Neural cell (in vitro differentiated cells): ENCODE data around the gene METTL1. TPM values are rescaled to one million over a fixed set of nuclear protein-coding genes. Genes with fewer than 3 reads are reported as not detected.

Experiments
- H2AFZ ChIP-seq: fragments of 200-600, 300-800 bp; sonication (generic), shearing (Covaris generic); 2 replicates; pipeline ENCODE4 v1.6.0; 2014; ENCODE audit warnings: low read depth, mild to moderate bottlenecking, antibody characterized with exemption, low read length, moderate library complexity
- H3F3A ChIP-seq: fragments of 200-600 bp; shearing (Covaris generic); 2 replicates; pipeline ENCODE4 v1.6.1; 2016; ENCODE audit warnings: mild to moderate bottlenecking, moderate library complexity, mixed read lengths, antibody characterized with exemption, low read length; ENCODE audit not compliant: insufficient read depth, poor library complexity, severe bottlenecking
- H3K27ac ChIP-seq: fragments of 200-600, 300-800 bp; sonication (generic), shearing (Covaris generic); 2 replicates; pipeline ENCODE4 v1.5.1; 2014; ENCODE audit warnings: mild to moderate bottlenecking, low read length, moderate library complexity
- H3K27me3 ChIP-seq: fragments of 300-800, 200-600 bp; sonication (generic), shearing (Covaris generic); 2 replicates; pipeline ENCODE4 v1.6.0; 2014; ENCODE audit warnings: mild to moderate bottlenecking, low read depth, low read length, moderate library complexity; ENCODE audit not compliant: insufficient read depth
- H3K36me3 ChIP-seq: fragments of 300-800, 200-600 bp; sonication (generic), shearing (Covaris generic); 2 replicates; pipeline ENCODE4 v1.5.1; 2014; ENCODE audit warnings: mild to moderate bottlenecking, antibody characterized with exemption, low read length, moderate library complexity; ENCODE audit not compliant: insufficient read depth
- H3K4me2 ChIP-seq: fragments of 300-800, 200-600 bp; sonication (generic), shearing (Covaris generic); 2 replicates; pipeline ENCODE4 v1.6.0; 2014; ENCODE audit warnings: mild to moderate bottlenecking, low read length
- H3K4me3 ChIP-seq: fragments of 300-800, 200-600 bp; sonication (generic), shearing (Covaris generic); 2 replicates; pipeline ENCODE4 v1.5.1; 2014; ENCODE audit warnings: mild to moderate bottlenecking, low read length, moderate library complexity
- H3K79me2 ChIP-seq: fragments of 200-600 bp; shearing (Covaris generic); replicated peaks from 2 replicates; pipeline ENCODE4 v1.6.0; 2014; ENCODE audit warnings: mild to moderate bottlenecking, low read length, moderate library complexity; ENCODE audit not compliant: insufficient read depth
- H3K9ac ChIP-seq: fragments of 300-800, 200-600 bp; sonication (generic), shearing (Covaris generic); 2 replicates; pipeline ENCODE4 v1.6.1; 2016; ENCODE audit warnings: mild to moderate bottlenecking, low read length, mixed read lengths
- H3K9me2 ChIP-seq: fragments of 200-600 bp; shearing (Covaris generic); 2 replicates; pipeline ENCODE4 v1.6.1; 2016; ENCODE audit warnings: mild to moderate bottlenecking, low read length, mixed read lengths; ENCODE audit not compliant: insufficient read depth
- H3K9me3 ChIP-seq: fragments of 200-600, 300-800 bp; sonication (generic), shearing (Covaris generic); 2 replicates; pipeline ENCODE4 v1.6.1; 2016; ENCODE audit warnings: mild to moderate bottlenecking, mixed run types, low read length, moderate library complexity, mixed read lengths
- H4K20me1 ChIP-seq: fragments of 200-600 bp; shearing (Covaris generic); 2 replicates; pipeline ENCODE4 v1.6.1; 2016; ENCODE audit warnings: mild to moderate bottlenecking, mixed run types; ENCODE audit not compliant: insufficient read depth
- EP300 ChIP-seq: fragments of 450-650 bp; conservative IDR thresholded peaks from 2 replicates; pipeline ENCODE4 v1.6.1; 2014; ENCODE audit warnings: antibody characterized with exemption, mild to moderate bottlenecking, moderate library complexity; ENCODE audit not compliant: poor library complexity, severe bottlenecking
- EZH2 ChIP-seq: fragments of 200-600, 300-800 bp; shearing (Covaris generic), sonication (generic); IDR thresholded peaks from 2 replicates; pipeline ENCODE4 v1.6.1; 2014; ENCODE audit warnings: antibody characterized with exemption, low read length, borderline replicate concordance, mild to moderate bottlenecking; ENCODE audit not compliant: insufficient read depth, poor library complexity, severe bottlenecking
- MXI1 ChIP-seq: fragments of 450-650 bp; conservative IDR thresholded peaks from 2 replicates; pipeline ENCODE4 v1.6.1; 2014; ENCODE audit warnings: antibody characterized with exemption, mild to moderate bottlenecking; ENCODE audit not compliant: poor library complexity, severe bottlenecking
- POLR2AphosphoS5 ChIP-seq: IDR thresholded peaks from 2 replicates; pipeline ENCODE4 v1.6.1; 2012
- RAD21 ChIP-seq: fragments of 450-650 bp; conservative IDR thresholded peaks from 2 replicates; pipeline ENCODE4 v1.6.1; 2014; ENCODE audit warnings: antibody characterized with exemption, mild to moderate bottlenecking, moderate library complexity
- SMC3 ChIP-seq: fragments of 450-650 bp; conservative IDR thresholded peaks from 2 replicates; pipeline ENCODE4 v1.6.1; 2014; ENCODE audit warnings: antibody characterized with exemption, mild to moderate bottlenecking, moderate library complexity; ENCODE audit not compliant: poor library complexity
- TAF1 ChIP-seq: IDR thresholded peaks from 2 replicates; pipeline ENCODE4 v1.6.1; 2012; ENCODE audit warnings: low read depth
- polyA plus RNA-seq: library from polyadenylated mRNA; depleted of rRNA; stranded (reverse); fragments of >200 nt; gene quantifications from 2 replicates; pipeline ENCODE4 v1.2.3, GENCODE V29; 2014
- TF ChIP-seq, protein P1 (sequence below): fragments of 450-650 bp; IDR thresholded peaks from 2 replicates; pipeline ENCODE4 v1.5.1; 2014; ENCODE audit warnings: antibody characterized with exemption, mild to moderate bottlenecking, moderate library complexity; ENCODE audit not compliant: poor library complexity, severe bottlenecking
- TF ChIP-seq, protein P2 (sequence below): IDR thresholded peaks from 2 replicates; pipeline ENCODE4 v1.6.1; 2012; ENCODE audit warnings: borderline replicate concordance

Gene METTL1
- polyA plus RNA-seq, 1 donor from 2014 or later: 1.9 TPM

DNA sequence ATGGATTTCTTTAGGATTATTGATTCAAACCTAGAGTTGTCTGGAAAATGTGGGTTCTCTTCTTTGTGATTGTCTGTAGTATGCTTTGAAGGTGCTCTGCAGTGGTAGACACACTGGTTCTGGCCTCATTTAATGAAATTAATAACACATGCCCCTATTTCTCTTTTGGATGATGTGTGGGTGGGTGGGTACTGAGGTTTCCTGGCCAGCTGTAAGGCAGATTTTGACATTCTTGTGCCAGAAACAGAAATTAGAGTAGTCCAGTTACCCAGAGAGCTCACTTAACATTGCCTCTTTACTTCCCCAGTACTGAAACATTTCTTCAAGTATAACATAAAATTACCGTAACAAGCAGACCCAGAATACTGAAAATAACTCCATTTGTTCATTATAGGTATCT lies 25.1 kb upstream of the METTL1 start:
- Histone ChIP-seq H4K20me1 (no peaks in the 10 kb centered on the region), H3F3A (no peaks in the 10 kb centered on the region), H3K9ac (no peak overlapping the region), H3K27ac (no peak overlapping the region), H3K79me2 (no peaks in the 10 kb centered on the region), H2AFZ (no peak overlapping the region), H3K9me3 (no peaks in the 10 kb centered on the region), H3K4me3 (no peak overlapping the region), H3K27me3 (no peaks in the 10 kb centered on the region), H3K4me2 (no peak overlapping the region), H3K9me2 (no peaks in the 10 kb centered on the region), H3K36me3 (no peaks in the 10 kb centered on the region)
- TF ChIP-seq POLR2AphosphoS5 (no peak), MXI1 (no peak), EZH2 (no peak), RAD21 (no peak), TAF1 (no peak), EP300 (no peak), SMC3 (no peak)
- TF ChIP-seq, protein P1, sequence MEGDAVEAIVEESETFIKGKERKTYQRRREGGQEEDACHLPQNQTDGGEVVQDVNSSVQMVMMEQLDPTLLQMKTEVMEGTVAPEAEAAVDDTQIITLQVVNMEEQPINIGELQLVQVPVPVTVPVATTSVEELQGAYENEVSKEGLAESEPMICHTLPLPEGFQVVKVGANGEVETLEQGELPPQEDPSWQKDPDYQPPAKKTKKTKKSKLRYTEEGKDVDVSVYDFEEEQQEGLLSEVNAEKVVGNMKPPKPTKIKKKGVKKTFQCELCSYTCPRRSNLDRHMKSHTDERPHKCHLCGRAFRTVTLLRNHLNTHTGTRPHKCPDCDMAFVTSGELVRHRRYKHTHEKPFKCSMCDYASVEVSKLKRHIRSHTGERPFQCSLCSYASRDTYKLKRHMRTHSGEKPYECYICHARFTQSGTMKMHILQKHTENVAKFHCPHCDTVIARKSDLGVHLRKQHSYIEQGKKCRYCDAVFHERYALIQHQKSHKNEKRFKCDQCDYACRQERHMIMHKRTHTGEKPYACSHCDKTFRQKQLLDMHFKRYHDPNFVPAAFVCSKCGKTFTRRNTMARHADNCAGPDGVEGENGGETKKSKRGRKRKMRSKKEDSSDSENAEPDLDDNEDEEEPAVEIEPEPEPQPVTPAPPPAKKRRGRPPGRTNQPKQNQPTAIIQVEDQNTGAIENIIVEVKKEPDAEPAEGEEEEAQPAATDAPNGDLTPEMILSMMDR: no peak
- TF ChIP-seq, protein P2, sequence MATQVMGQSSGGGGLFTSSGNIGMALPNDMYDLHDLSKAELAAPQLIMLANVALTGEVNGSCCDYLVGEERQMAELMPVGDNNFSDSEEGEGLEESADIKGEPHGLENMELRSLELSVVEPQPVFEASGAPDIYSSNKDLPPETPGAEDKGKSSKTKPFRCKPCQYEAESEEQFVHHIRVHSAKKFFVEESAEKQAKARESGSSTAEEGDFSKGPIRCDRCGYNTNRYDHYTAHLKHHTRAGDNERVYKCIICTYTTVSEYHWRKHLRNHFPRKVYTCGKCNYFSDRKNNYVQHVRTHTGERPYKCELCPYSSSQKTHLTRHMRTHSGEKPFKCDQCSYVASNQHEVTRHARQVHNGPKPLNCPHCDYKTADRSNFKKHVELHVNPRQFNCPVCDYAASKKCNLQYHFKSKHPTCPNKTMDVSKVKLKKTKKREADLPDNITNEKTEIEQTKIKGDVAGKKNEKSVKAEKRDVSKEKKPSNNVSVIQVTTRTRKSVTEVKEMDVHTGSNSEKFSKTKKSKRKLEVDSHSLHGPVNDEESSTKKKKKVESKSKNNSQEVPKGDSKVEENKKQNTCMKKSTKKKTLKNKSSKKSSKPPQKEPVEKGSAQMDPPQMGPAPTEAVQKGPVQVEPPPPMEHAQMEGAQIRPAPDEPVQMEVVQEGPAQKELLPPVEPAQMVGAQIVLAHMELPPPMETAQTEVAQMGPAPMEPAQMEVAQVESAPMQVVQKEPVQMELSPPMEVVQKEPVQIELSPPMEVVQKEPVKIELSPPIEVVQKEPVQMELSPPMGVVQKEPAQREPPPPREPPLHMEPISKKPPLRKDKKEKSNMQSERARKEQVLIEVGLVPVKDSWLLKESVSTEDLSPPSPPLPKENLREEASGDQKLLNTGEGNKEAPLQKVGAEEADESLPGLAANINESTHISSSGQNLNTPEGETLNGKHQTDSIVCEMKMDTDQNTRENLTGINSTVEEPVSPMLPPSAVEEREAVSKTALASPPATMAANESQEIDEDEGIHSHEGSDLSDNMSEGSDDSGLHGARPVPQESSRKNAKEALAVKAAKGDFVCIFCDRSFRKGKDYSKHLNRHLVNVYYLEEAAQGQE: no peak

DNA sequence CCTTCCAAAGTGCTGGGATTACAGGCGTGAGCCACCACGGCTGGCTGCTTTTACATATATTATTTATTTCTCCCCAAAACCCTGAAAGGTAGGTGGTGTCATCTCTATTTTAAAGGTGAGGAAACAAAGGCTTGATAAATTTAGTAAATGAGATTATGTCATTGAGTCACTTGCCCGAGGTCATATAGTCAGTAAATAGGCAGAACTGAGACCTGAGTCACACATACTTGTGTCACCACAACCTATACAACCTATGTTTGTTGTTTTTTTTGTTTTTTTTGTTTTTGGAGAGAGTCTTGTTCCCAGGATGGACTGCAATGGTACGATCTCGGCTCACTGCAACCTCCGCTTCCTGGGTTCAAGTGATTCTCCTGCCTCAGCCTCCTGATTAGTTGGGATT lies 23.4 kb upstream of the METTL1 start:
- Histone ChIP-seq H3K9me3 (no peaks in the 10 kb centered on the region), H3K27me3 (no peaks in the 10 kb centered on the region), H3F3A (no peaks in the 10 kb centered on the region), H2AFZ (no peak overlapping the region), H3K4me3 (no peak overlapping the region), H3K9ac (no peak overlapping the region), H3K36me3 (no peaks in the 10 kb centered on the region), H3K79me2 (no peaks in the 10 kb centered on the region), H3K27ac (no peak overlapping the region), H4K20me1 (no peaks in the 10 kb centered on the region), H3K4me2 (no peak overlapping the region), H3K9me2 (no peaks in the 10 kb centered on the region)
- TF ChIP-seq TAF1 (no peak), EP300 (no peak), SMC3 (no peak), POLR2AphosphoS5 (no peak)

DNA sequence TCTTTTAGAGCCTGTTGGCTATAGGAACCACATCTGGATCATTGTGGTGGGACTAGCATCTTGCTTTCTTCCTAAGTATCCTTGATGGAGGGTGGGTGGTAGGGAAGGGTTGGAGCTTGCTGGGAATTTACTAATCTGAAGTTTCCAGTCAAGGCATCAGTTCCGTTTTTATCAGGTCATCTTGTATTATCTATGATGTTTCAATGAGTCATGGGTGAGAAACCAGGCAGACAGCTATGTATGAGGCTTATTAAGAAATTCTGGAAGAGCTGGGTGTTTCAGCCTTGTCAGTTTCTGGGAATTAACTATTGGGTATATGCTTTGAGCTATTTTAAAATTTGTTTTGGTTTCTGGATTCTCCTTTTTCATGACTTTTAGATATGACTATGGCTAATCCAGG lies 22.0 kb upstream of the METTL1 start:
- Histone ChIP-seq H3K4me2 (no peak overlapping the region), H3K9me3 (no peaks in the 10 kb centered on the region), H4K20me1 (no peaks in the 10 kb centered on the region), H3K27ac (no peak overlapping the region), H3K27me3 (no peaks in the 10 kb centered on the region), H3K9ac (no peak overlapping the region), H3K9me2 (no peaks in the 10 kb centered on the region), H3F3A (no peaks in the 10 kb centered on the region), H2AFZ (no peak overlapping the region), H3K4me3 (no peak overlapping the region), H3K79me2 (no peaks in the 10 kb centered on the region), H3K36me3 (no peaks in the 10 kb centered on the region)
- TF ChIP-seq, protein P1: no peak
- TF ChIP-seq MXI1 (no peak), RAD21 (no peak), POLR2AphosphoS5 (no peak), TAF1 (no peak), SMC3 (no peak), EP300 (no peak), EZH2 (no peak)
- TF ChIP-seq, protein P2: no peak
